Renal cortex interstitium (tissue), 11 donors: Measurements from ENCODE around the gene SNRK. TPM values are rescaled to one million over a fixed set of nuclear protein-coding genes. Genes with fewer than 3 reads are reported as not detected.

Experiments
- DNase-seq, 11 donors: peaks; one replicate each; pipeline ENCODE4 v3.0.0-alpha.2; 2013; ENCODE audit warnings: low read depth in 9 of 11, low spot score in 4 of 11; ENCODE audit errors: extremely low read depth in 1 of 11
- polyA plus RNA-seq, 3 donors: library from polyadenylated mRNA; unstranded; fragments of 120-200 nt; gene quantifications; one replicate each; pipeline ENCODE4 v1.2.1, GENCODE V29; 2013; ENCODE audit not compliant: insufficient read length in 3 of 3

Gene SNRK
- polyA plus RNA-seq, 3 donors = 48.2 to 54.2 (median 51.4) TPM

GRCh38 chr3:43256714-43257461 lies 29.5 kb upstream of the SNRK start:
- DNase-seq = no peak

- DNase-seq = no peak
These were observed 28.5 kb upstream of the SNRK start for GRCh38 chr3:43257850-43258249.

GRCh38 chr3:43259626-43260025 lies 26.7 kb upstream of the SNRK start:
- DNase-seq = no peak

GRCh38 chr3:43260412-43260811 lies 25.9 kb upstream of the SNRK start:
- no peak for DNase-seq

- DNase-seq = no peak
These were observed 24.1 kb upstream of the SNRK start for GRCh38 chr3:43262194-43262593.

- DNase-seq = no peak
These were observed 19.9 kb upstream of the SNRK start for GRCh38 chr3:43266451-43266850.

GRCh38 chr3:43266995-43267394 lies 19.3 kb upstream of the SNRK start:
- DNase-seq = no peak

- DNase-seq = no peak
These were observed 17.7 kb upstream of the SNRK start for GRCh38 chr3:43268636-43269035.

GRCh38 chr3:43270078-43270477 lies 16.3 kb upstream of the SNRK start:
- no peak for DNase-seq

GRCh38 chr3:43273416-43273815 lies 12.9 kb upstream of the SNRK start:
- DNase-seq = no peak

GRCh38 chr3:43279082-43279481 lies 7.3 kb upstream of the SNRK start:
- DNase-seq = no peak

- DNase-seq = no peak
These were observed 6.8 kb upstream of the SNRK start for GRCh38 chr3:43279532-43279931.

- no peak for DNase-seq
These were observed 5.3 kb upstream of the SNRK start for GRCh38 chr3:43281020-43281419.

- DNase-seq = no peak
These were observed 2.2 kb upstream of the SNRK start for GRCh38 chr3:43284171-43284570.

- peak in 1 of 11 donors; percentile 6 for DNase-seq
These were observed 696 bp upstream of the SNRK start for GRCh38 chr3:43285644-43286043.

GRCh38 chr3:43286841-43287499 lies 630 bp downstream of the SNRK start:
- peak in 2 of 11 donors; percentile 18 to 19 for DNase-seq

GRCh38 chr3:43287500-43287873 lies 1.1 kb downstream of the SNRK start:
- DNase-seq = no peak

GRCh38 chr3:43288366-43288765 lies 2.0 kb downstream of the SNRK start:
- no peak for DNase-seq

- DNase-seq = no peak
These were observed 2.5 kb downstream of the SNRK start for GRCh38 chr3:43288850-43289249.

- DNase-seq = no peak
These were observed 3.1 kb downstream of the SNRK start for GRCh38 chr3:43289401-43289800.
